CD4-positive, alpha-beta T cell treated with Interleukin-21 for 1 hour (primary cell): Measurements from ENCODE around the gene ARHGAP15.

Source experiments
- DNase-seq: peaks from one replicate; pipeline ENCODE4 v3.0.0-alpha.2; 2020

Gene ARHGAP15

DNA sequence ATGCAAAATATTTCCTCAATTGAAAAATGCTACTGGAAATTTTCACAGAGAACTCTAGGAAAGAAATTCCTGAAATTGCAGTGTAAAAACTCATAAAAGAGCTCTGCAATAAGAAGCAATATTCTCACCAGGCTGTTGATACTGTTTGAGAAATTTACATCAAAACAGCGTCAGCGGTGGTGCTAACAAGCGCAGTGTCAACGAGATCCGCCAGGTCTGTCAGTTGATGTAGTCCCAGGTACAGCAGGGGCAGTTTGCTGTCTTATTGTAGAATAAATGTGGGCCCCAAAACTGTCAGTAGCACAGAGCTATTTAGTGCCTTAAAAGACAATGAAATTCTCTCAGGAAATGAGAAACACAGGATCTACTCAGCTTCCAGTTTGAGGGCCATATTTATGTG, 611.2 kb downstream of the ARHGAP15 start:
- DNase-seq = no peak

DNA sequence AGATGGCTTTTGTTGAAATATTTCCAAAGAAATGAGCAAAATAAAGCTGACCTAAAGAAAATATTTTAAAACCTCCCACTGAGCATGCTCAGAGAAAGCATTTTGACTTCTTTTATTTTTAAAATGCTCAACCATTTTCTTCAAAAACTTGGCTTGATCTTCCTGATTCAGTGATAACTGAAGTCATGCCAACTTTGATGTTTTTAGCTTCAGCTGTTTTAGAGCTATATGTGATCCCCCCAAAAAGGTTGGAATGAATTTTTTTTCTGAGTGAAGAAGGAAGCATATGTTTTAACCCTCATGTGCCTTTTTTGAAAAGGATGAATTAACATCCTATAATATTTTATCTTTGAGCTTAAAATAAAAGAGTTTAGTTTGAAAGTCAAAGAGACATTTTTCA, 612.0 kb downstream of the ARHGAP15 start:
- DNase-seq = no peak

DNA sequence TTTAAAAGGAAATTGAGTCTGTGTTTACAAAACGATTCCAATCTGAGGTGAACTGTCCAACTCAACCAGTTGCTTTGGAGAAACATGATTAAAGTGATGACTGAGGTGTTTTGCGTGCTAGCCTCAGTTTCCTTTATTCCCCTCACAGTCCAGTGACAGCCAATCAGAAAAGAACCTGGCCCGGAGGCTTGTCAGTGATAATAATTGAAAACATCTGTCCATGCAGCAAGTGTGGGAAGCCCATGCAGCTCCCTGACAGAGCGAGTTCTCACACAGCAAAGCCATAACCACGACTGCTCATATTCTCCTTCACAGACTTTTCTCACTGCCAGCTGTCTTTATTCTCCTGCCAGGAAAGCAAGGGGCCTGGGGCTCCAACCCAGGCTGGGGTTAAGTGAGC, 613.4 kb downstream of the ARHGAP15 start:
- no peak for DNase-seq

DNA sequence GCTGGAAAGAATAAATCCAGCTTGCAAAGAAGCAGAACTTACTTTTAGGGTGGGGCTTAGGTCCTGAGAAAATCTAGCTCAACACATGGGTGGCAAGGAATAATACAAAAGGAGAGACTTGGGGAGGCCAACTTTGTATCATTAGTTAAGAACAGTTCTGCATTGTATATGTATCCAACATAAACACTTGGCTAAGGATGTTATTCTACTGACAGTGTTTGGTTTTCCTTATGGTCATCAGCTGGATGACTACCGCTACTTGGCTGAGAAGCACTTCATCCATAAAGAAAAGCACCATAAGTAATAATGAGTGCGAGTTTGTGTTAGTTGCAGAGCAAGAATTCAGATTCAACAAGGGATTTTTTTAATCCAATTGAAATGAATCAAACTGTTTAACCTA, 614.9 kb downstream of the ARHGAP15 start:
- DNase-seq = no peak

DNA sequence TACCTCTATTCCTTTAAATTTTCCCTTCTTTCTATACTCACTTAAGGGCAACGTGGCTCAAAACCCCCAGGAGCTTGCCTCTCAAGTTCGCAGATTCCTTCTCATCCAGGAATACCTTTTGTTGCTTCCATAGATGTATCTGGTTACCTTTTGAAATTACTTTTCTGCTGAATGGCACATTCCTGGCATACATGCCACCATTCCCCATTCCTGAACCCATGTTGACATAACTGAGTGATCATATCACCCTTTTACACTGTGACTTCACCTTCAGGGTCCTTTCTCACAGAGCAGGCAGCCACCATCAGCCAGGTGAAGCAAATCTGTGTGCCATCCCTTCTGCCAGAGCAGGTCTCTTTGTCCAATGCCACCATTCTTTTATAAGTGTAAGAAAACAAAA, 615.8 kb downstream of the ARHGAP15 start:
- no peak for DNase-seq

DNA sequence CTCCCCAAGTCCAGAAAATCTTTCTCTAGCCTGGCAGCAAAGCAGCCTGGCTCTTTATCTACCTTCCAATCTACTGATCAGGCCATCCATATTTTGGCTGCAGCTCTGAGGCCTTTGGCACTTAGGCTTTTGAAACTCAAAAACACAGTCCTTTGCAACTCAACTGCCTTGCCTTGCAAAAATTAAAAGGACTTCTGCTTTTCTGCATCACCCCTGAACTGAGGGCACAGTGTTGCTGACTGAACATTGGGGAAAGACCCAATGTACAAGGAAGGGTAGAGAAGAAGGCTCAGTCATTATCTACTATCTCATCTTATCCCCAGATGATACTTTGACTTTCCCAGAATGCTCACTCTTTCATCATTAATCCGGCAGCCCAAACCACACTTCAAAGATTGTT, 625.5 kb downstream of the ARHGAP15 start:
- DNase-seq = no peak

DNA sequence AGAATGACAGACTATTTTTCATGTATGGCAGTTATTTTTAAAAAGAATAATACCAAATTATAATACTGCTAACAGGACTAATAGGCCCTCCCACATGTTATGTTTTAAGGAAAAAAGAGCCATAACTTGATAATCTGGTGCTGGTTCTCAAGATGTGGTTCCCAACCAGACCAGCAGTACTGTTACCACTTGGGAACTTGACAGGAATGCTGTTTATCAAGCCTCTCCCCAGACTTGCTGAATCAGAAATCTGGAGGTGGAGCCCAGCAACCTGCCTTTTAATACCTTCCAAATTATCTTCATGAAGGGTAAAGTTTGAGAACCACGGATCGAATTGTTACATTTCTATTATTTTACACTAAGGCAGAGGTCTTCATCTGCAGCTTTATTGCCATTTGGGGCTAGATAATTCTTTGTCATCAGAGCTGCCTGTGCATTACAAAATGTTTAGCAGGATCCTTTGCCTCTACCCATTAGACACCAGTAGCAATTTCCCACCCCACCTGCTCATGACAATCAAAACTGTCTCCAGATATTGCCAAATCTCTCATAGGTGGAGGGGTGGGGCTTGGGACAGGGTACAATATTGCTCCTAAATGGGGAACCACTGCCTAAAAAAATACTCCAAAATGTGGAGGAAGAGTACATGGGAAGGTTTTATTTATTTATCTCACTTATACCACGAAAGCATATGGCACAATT, 629.6 kb downstream of the ARHGAP15 start:
- DNase-seq = no peak

DNA sequence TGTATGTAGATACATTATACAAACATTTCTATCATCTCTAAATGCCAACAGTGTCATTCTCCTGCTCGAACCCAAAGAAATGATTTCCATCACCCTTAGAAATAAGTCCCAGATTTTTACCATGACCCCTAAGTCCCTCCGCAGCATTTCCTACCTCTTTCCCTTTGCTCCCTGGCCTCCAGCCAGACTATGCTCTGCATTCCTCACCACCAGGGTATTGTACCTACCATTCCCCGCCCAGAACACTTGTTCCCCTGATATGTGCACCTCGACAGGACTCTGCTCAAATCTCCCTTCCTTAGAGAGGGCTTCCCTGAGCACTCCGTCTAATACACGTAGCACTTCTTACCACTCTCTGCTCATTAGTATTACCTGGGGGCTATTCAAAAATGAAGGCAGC, 630.2 kb downstream of the ARHGAP15 start:
- DNase-seq = no peak

DNA sequence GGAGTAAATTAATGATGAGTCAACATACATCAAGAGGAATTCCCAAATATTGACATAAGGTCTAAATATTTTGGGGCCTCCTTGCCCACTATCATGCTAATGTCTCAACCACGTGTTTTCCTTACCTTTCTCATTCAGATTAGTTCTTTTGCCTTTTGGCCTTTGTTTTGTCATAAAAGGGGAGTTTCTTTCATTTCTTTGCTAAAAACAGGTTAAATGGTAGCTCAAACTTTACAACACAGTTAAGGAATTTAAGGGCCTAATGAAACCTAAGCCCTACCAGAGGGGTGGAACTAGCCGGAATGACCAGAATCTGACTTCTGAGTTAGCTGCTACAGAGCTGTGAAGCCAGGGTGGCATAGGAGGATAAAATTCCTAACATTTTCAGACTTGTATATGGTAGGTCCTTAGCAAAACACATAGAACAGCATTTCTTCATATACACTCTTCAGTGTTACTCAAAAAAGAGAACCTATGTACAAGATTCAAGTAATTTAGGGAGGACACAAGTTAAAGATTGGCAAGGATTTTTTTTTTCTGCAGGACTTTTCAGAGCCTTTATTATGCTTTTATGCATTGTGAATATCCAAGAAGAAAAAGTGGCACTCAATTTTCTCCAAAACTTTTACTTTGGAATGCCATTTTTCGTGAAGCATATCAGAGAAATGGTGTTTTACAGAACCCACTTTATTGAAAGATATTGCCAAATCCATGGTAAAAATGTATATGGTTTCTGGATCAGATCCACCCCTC, 633.1 kb downstream of the ARHGAP15 start:
- DNase-seq = no peak

DNA sequence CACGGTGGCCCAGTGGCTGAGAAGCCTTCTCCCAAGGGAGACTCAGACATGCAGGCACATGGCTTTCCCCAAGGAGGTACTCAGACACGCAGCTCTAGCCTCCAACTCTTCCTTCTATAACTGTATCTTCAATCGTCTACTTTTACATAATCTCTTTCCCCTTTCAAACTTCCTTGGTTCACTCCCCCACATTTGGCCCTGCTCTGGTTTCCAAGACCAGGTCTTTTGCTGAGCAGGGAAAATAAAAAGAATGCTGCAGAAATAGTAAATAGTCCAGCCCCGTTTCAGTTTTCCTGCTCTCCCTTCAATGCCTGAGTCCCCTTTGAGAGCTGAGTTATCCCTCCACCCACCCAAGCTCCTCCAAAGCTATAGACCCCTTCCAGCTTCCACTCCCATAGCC, 635.0 kb downstream of the ARHGAP15 start:
- no peak for DNase-seq

DNA sequence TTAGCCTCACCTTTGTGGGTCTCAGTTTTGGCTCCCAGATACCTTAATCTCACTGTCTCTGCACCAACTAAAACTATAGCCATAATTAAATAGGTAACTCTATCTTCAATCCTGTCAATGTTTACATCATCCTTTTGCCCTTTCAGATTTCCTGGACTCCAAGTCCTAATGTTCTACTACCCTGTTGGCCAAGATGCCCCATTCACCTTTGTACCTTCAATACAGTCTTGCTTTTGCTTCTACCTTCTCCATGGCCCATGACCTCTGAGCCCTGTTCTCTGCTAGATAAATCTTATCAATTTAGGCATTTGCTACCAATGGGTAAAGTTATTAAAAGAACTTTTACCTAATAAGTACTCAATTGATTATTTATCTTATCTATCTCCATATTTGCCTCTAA, 635.5 kb downstream of the ARHGAP15 start:
- DNase-seq = no peak

DNA sequence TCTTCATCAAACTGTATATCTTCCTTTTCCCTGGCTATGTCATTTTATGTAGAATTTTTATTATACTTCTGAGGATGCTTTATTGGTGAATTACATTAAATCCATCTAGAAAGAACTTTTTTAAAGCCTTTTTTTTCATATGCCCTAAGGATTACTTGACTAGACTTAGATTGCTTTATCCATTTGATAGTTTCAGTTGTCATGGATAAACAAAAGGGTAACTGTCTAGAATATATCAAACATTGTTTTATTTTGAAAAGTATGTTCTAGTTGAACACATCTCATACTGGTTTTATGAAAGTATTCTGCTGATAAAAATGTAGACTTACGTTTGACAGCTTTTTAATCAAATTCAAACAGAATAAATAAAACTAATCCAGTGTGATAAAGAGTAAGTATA, 639.8 kb downstream of the ARHGAP15 start:
- DNase-seq = no peak

DNA sequence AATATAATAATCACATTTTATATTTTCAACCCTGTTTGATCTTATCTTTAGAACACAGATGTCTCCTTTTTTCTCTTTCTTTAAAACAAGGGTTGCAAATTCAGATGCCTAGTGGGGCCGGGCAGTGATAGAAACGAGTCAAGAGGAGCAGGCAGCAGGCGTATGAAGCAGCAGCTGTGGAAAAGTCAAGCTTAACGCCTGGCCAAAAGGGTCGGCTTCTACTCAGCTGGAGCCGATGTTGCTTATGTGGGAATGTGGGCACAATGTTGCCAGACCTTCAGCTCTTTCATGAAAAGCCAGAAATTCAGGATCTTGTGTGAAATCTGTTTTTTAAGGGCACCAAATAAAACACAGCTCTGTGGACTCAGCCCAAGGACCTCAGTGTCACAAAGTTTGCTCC, 642.7 kb downstream of the ARHGAP15 start:
- no peak for DNase-seq

DNA sequence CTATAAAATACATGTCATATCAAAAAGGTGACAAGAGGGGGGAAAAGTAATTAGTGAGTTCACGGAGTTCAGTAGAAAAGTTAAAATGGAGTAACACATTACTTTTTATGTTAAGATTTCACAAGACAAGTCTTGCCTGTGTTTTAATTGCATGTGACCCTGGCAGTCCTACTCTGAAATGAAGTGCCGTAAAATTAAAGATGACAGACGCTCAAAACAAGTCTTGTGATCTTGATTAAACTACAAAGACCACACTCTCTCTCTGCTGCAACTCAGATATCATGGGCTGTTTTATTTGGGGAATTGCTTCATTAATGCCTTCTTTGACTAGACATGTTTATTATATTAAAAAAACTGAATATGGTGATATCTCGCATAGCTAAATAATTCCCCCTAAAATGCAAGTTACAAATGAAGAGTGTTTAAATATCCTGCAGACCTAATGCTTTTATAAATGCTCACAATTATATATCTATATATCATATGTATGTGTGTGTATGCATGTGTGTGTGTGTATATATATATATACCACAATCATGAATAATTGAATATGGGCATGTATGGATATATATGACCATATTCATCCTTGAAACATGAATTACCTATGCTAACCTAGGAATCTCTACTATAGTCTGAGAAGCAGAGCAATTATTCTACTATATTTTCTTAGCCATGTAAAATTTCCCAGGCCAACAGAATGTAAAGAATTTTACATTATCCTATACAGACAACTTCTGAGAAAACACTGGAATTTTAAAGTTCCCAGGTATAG, 647.5 kb downstream of the ARHGAP15 start:
- no peak for DNase-seq

DNA sequence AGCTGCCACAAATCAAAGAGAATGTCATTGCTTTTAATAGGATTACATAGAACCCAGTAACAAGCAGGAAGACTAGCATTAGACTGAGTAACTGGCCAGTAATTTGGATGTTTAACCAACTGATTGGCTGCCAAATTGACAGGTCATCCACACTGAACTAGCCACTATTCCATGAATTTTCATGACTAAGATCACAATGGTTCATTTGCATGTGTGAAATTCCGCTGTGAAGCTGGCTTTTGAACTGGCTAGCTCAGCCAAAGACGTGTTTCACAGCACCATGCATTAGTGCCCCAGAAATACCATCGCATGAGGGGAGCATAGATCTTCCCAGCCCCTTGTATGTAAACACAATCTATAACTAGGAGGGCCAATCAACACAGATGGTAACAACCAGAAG, 649.8 kb downstream of the ARHGAP15 start:
- no peak for DNase-seq

DNA sequence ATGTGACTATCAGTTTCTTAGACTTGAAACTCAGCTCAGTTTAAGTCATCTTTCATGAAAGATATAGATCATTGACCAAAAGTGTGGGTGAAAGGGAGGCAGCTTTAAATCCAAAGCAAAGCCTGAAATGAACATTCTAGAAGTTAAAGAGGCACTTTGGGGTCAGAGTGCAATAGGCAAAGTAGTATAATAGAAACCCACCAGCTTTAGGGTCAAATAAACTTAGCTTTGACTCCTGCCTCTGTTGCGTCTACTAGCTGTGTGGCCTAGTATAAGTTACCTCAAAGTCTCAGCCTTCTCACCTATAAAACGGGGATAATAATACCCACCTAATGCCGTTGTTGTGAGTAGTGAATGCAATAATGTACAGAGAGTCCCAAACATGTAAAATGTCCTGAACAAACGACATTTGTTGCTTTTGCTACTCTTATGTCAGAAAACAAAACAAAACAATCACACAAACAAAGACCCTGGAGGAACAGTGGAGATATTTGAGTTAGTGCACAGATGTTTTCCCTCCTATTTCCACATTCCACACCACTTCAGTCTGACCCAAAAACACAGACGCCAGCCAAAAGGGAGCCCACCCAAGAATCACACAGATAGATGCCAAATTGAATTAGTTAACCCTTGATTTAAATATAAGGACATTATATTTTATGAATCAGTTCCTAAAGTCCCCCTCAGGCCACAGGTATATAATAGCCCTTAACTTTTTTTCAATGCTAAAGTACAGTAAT, 657.0 kb downstream of the ARHGAP15 start:
- DNase-seq = no peak

DNA sequence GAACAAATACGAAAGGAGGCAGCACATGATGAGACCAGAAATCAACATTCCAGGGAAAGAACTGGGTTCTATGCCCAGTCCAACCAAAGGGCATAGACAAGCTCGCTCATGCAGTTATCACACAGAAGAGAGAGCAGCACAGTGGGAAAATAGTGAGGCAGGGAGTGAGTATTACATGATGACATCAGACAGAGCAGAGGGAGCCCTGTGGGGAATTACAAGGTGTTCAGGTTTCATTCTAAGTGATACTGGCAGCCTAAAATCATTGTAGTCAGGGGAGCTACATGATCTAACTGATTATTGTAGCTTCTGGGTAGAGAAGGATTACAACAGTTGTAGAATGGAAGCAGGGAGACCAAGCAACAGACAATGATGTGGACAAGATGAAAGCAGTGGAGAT, 658.5 kb downstream of the ARHGAP15 start:
- no peak for DNase-seq

DNA sequence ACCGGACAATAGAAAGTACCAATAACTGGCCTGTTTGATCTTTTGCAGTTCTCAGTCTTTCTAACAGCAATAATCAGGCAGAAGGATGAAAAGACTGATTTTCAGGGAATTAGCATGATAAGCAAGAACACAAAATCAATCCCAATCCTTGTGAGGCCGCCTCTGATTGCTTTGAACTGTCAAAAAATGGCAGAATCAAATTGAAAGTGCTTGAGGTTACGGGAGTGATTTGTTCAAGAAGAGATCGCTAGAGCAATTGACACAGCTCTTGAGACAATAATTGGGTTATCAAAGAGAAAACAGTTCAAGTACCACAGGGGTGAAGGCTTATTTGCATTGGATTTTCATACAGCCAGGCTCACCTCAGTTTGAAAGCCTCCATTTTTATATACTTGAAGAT, 663.4 kb downstream of the ARHGAP15 start:
- no peak for DNase-seq

DNA sequence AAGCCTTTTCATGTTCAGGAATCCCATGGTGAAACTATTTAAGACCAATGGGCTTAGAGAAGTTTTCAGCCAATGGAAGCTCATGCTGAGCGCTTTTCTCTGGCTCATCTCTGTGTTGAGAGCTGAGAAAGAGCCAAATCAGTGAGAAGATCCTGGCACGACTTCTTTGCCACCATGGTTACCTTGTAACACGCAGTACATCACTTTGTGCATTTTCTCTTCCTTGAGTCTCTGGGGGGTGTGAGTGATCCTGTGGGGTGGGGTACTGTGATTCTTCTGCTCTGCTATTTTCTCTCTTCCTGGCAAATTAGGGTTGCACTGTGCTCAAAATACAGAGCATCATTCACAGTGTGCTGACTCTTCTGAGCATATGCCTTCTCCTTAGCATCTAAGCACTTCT, 664.2 kb downstream of the ARHGAP15 start:
- no peak for DNase-seq

DNA sequence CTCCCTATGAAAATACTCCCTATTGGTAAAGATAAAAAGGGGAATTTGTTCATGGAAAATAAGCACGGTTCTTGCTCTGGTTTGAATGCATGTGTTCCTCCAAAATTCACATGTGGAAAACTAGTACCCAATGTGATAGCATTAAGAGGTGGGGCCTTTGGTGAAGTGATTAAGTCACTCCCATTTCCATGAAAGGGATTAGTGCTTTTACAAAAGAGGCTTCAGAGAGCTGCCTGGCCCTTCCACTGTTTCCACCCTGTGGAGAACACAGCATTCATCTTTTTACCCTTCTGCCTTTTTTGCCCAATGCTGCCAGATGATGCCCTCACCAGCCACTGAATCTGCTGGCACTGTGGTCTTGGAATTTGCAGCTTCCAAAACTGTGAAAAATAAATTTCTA, 666.8 kb downstream of the ARHGAP15 start:
- DNase-seq = no peak

DNA sequence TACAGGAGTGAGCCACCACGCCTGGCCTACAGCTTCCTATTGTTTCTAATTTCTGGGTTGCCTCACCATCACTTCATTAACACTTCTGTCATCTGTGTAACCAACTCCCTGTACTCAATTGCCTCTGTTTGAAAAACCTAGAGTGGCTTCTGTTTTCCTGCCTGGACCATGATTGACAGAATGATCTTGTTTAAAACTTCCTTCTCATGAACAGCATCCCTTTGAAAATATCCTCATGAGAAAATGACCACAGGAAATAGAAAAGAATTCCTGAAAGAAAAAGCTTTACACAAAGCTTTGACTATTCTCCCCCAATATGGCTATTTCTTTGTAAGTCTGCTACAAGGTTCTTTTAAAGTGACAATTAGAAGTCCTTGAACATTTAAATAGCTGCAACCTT, 672.3 kb downstream of the ARHGAP15 start:
- DNase-seq = no peak

DNA sequence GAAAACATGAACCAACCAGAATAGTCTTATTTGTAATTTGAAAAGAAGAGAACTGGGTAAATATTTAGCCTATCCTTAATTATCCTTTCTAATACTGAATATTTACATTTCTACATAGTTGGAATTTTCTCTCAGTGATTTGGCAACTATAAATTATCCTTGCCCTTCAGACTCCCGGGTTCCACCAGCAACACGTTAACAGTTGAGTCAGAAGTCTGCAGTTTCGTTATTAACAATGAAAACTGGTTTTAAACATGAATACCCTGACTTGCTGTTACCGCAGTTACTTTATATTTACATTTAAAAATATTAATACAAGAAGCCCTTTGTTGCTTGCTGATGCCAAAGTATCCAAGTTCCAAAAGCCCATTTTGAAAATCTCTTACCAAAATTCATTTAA, 673.0 kb downstream of the ARHGAP15 start:
- no peak for DNase-seq
